ENCODE results near the gene WDR93.

DNA sequence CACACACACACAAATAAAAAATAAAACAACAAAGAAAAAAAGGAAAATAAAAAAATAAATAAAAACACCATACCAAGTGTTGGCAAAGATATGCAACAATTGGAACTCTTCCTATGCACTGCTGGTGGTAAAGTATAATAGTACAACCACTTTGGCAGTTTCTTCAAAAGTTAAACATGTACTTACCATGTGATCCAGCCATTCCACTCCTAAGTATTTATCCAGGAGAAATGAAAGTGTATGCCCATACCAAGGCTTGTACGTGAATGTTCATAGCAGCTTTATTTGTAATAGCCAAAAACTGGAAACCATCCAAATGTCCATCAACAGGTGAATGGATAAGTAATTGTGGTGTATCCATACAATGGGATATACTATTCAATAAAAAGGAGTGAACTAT, 17.0 kb downstream of the WDR93 start:
- no peak for TF ChIP-seq POLR2A (IDR thresholded peaks at IDR 0.05; ENCODE audit: low read depth)
- TF ChIP-seq EP300 (IDR thresholded peaks at IDR 0.05): no peak
- TF ChIP-seq, protein P1, sequence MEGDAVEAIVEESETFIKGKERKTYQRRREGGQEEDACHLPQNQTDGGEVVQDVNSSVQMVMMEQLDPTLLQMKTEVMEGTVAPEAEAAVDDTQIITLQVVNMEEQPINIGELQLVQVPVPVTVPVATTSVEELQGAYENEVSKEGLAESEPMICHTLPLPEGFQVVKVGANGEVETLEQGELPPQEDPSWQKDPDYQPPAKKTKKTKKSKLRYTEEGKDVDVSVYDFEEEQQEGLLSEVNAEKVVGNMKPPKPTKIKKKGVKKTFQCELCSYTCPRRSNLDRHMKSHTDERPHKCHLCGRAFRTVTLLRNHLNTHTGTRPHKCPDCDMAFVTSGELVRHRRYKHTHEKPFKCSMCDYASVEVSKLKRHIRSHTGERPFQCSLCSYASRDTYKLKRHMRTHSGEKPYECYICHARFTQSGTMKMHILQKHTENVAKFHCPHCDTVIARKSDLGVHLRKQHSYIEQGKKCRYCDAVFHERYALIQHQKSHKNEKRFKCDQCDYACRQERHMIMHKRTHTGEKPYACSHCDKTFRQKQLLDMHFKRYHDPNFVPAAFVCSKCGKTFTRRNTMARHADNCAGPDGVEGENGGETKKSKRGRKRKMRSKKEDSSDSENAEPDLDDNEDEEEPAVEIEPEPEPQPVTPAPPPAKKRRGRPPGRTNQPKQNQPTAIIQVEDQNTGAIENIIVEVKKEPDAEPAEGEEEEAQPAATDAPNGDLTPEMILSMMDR (IDR thresholded peaks at IDR 0.05): no peak

Measured in esophagus muscularis mucosa (tissue), 4 donors.